ENCODE data around the gene TCTA. TPM values are rescaled to one million over a fixed set of nuclear protein-coding genes. Genes with fewer than 3 reads are reported as not detected.

The TCTA gene
- total RNA-seq, 3 donors from 2014 or later (not counting 1 experiment from before 2014, with no cell fraction given) = 35.4 to 40.7 (median 36.7) TPM

GRCh38 chr3:49454898-49455681, 42.9 kb downstream of the TCTA start:
- no peaks in the 10 kb centered on the region for H3K27me3 Mint-ChIP-seq (ENCODE audit: low read depth in 2 of 2)
- ATAC-seq (no peak), DNase-seq (no peak)
- Histone ChIP-seq H3K9me3 (ENCODE audit: control insufficient read depth, insufficient read depth, low read length) (no peaks in the 10 kb centered on the region), H3K27me3 (ENCODE audit: control insufficient read depth, insufficient read depth, low read length) (no peaks in the 10 kb centered on the region), H3K4me1 (ENCODE audit: control insufficient read depth, insufficient read depth, low read length) (no peaks in the 10 kb centered on the region), H3K4me3 (ENCODE audit: low read length) (no peak overlapping the region), H3K27ac (ENCODE audit: low read length) (no peak overlapping the region), H3K36me3 (ENCODE audit: control insufficient read depth, insufficient read depth, low read length) (no peaks in the 10 kb centered on the region)
- H3K9me3 Mint-ChIP-seq = no peaks in the 10 kb centered on the region
- peak overlapping the region in 1 of 2 donors; percentile 16 for H3K27ac Mint-ChIP-seq
- no peak overlapping the region for H3K4me3 Mint-ChIP-seq
- intact Hi-C loops (cut with micrococcal nuclease) = no loop called here
- no peaks in the 10 kb centered on the region for H3K4me1 Mint-ChIP-seq
- no peaks in the 10 kb centered on the region for H3K36me3 Mint-ChIP-seq
- WGBS (ENCODE audit: insufficient coverage) = 90% methylated on average over 3 of the region's 3 CpGs
- TF ChIP-seq CTCF (IDR thresholded peaks at IDR 0.05) = no peak

GRCh38 chr3:49456466-49456865, 44.2 kb downstream of the TCTA start:
- no peaks in the 10 kb centered on the region for H3K27me3 ChIP-seq (ENCODE audit: control insufficient read depth, insufficient read depth, low read length)
- H3K4me3 Mint-ChIP-seq = no peak overlapping the region
- no peaks in the 10 kb centered on the region for H3K27me3 Mint-ChIP-seq (ENCODE audit: low read depth in 2 of 2)
- no peak overlapping the region for H3K4me3 ChIP-seq (ENCODE audit: low read length)
- H3K9me3 Mint-ChIP-seq = no peaks in the 10 kb centered on the region
- no peak for DNase-seq
- H3K27ac ChIP-seq (ENCODE audit: low read length) = no peak overlapping the region
- H3K36me3 Mint-ChIP-seq = no peaks in the 10 kb centered on the region
- no peaks in the 10 kb centered on the region for H3K9me3 ChIP-seq (ENCODE audit: control insufficient read depth, insufficient read depth, low read length)
- no peaks in the 10 kb centered on the region for H3K4me1 ChIP-seq (ENCODE audit: control insufficient read depth, insufficient read depth, low read length)
- TF ChIP-seq CTCF (IDR thresholded peaks at IDR 0.05) = no peak
- ATAC-seq = no peak
- H3K4me1 Mint-ChIP-seq = no peaks in the 10 kb centered on the region
- intact Hi-C loops (cut with micrococcal nuclease) = no loop called here
- WGBS (ENCODE audit: insufficient coverage) = 100% methylated on average over 3 of the region's 3 CpGs
- H3K36me3 ChIP-seq (ENCODE audit: control insufficient read depth, insufficient read depth, low read length) = no peaks in the 10 kb centered on the region
- H3K27ac Mint-ChIP-seq = no peak overlapping the region

- DNase-seq (no peak), ATAC-seq (no peak)
- Histone ChIP-seq H3K9me3 (ENCODE audit: control insufficient read depth, insufficient read depth, low read length) (no peaks in the 10 kb centered on the region), H3K27ac (ENCODE audit: low read length) (no peak overlapping the region), H3K27me3 (ENCODE audit: control insufficient read depth, insufficient read depth, low read length) (no peaks in the 10 kb centered on the region), H3K4me1 (ENCODE audit: control insufficient read depth, insufficient read depth, low read length) (no peaks in the 10 kb centered on the region), H3K36me3 (ENCODE audit: control insufficient read depth, insufficient read depth, low read length) (no peaks in the 10 kb centered on the region), H3K4me3 (ENCODE audit: low read length) (no peak overlapping the region)
- Mint-ChIP-seq H3K27me3 (ENCODE audit: low read depth in 2 of 2) (no peaks in the 10 kb centered on the region), H3K4me3 (no peak overlapping the region), H3K9me3 (no peaks in the 10 kb centered on the region), H3K4me1 (no peaks in the 10 kb centered on the region), H3K36me3 (no peaks in the 10 kb centered on the region), H3K27ac (no peak overlapping the region)
- intact Hi-C loops (cut with micrococcal nuclease) = no loop called here
- WGBS (ENCODE audit: insufficient coverage) = 100% methylated on average over 2 of the region's 2 CpGs
- no peak for TF ChIP-seq CTCF (IDR thresholded peaks at IDR 0.05)
These were observed 48.1 kb downstream of the TCTA start for GRCh38 chr3:49460188-49460890.

Measured in natural killer cell (primary cell).